Breast epithelium (tissue), 4 donors: ENCODE data around the gene CARD14. TPM values are rescaled to one million over a fixed set of nuclear protein-coding genes. Genes with fewer than 3 reads are reported as not detected.

Experiments used
- DNase-seq, 2 donors: peaks; one replicate each; pipeline ENCODE4 v3.0.0-alpha.2; 2019; ENCODE audit warnings: low spot score in 2 of 2
- H3K27ac ChIP-seq, 2 donors: fragments of 200-600 bp; sonication (generic) in 1 of 2; one replicate each; pipeline ENCODE4 v1.5.1; 2016 to 2019; ENCODE audit warnings: mild to moderate bottlenecking in 1 of 2
- H3K27me3 ChIP-seq, 2 donors: fragments of 200-600 bp; sonication (generic) in 1 of 2; one replicate each; pipeline versions ENCODE4 v1.5.1 to v1.6.0; 2017 to 2019; ENCODE audit warnings: control low read depth in 1 of 2, mild to moderate bottlenecking in 1 of 2
- H3K36me3 ChIP-seq: fragments of 200-600 bp; one replicate; pipeline ENCODE4 v1.5.1; 2019
- H3K4me1 ChIP-seq, 2 donors: fragments of 200-600 bp; sonication (generic); one replicate each; pipeline ENCODE4 v1.5.1; 2016 to 2019; ENCODE audit warnings: control low read depth in 1 of 2
- H3K4me3 ChIP-seq, 3 donors: fragments of 200-600 bp; sonication (generic); 1 replicate in 2 of 3; 2 replicates in 1 of 3; pipeline ENCODE4 v1.5.1; 2016 to 2019; ENCODE audit warnings: mild to moderate bottlenecking in 3 of 3, moderate library complexity in 2 of 3
- H3K9me3 ChIP-seq, 2 donors: fragments of 200-600 bp; sonication (generic) in 1 of 2; one replicate each; pipeline ENCODE4 v1.5.1; 2016 to 2019; ENCODE audit warnings: control low read depth in 1 of 2
- POLR2A ChIP-seq: fragments of 450-650 bp; IDR thresholded peaks from one replicate; pipeline ENCODE4 v1.6.1; 2016; ENCODE audit warnings: antibody characterized with exemption, mild to moderate bottlenecking, moderate library complexity
- POLR2AphosphoS5 ChIP-seq, 3 donors: sonication (generic); formaldehyde crosslinking; IDR thresholded peaks; one replicate each; pipeline ENCODE4 v1.6.1; 2017; ENCODE audit warnings: antibody characterized with exemption in 3 of 3
- intact Hi-C: fragments of 100-400 bp; cut with DNase I; formaldehyde crosslinking; loops from one replicate; pipeline ENCODE4 v1.15.1; 2023; ENCODE audit warnings: low total_unique reads
- total RNA-seq, 3 donors: library from RNA; depleted of rRNA; stranded (reverse); fragments of >200 nt; gene quantifications; one replicate each; pipeline ENCODE4 v1.1.0, GENCODE V29; 2016
- TF ChIP-seq, protein P1 (sequence below), 3 donors: fragments of 450-650 bp; IDR thresholded peaks; one replicate each; pipeline ENCODE4 v1.5.1; 2016 to 2017; ENCODE audit warnings: antibody characterized with exemption in 3 of 3, mild to moderate bottlenecking in 3 of 3, moderate library complexity in 3 of 3

Gene CARD14
- total RNA-seq, 3 donors from 2014 or later = 0.32 to 13.8 (median 9.4) TPM

DNA sequence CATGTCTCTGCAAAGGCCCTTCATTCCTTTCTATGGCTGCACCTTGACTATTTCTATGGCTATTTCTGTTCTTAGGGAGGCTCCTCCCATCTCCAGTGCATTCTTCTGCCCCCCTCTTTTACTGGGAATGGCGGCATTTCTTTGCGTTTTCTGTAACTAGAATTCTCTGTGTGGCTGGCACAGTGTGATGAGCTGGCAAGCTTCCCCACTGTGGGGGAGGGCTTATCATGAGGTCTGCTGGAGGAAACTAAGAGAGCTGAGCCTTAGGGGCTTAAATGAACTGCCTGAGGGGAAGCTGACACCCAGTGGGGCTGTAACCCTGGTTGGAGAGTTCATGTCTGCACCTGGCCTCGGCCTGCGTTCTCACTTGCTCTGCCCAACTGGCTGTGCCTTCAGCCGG is 1.5 kb upstream of the CARD14 start:
- H3K4me3 ChIP-seq = no peak overlapping the region
- no peak for DNase-seq
- TF ChIP-seq, protein P1, sequence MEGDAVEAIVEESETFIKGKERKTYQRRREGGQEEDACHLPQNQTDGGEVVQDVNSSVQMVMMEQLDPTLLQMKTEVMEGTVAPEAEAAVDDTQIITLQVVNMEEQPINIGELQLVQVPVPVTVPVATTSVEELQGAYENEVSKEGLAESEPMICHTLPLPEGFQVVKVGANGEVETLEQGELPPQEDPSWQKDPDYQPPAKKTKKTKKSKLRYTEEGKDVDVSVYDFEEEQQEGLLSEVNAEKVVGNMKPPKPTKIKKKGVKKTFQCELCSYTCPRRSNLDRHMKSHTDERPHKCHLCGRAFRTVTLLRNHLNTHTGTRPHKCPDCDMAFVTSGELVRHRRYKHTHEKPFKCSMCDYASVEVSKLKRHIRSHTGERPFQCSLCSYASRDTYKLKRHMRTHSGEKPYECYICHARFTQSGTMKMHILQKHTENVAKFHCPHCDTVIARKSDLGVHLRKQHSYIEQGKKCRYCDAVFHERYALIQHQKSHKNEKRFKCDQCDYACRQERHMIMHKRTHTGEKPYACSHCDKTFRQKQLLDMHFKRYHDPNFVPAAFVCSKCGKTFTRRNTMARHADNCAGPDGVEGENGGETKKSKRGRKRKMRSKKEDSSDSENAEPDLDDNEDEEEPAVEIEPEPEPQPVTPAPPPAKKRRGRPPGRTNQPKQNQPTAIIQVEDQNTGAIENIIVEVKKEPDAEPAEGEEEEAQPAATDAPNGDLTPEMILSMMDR (IDR thresholded peaks at IDR 0.05) = no peak
- TF ChIP-seq POLR2AphosphoS5 (IDR thresholded peaks at IDR 0.05) (no peak), POLR2A (no peak)
- intact Hi-C loops = no loop called here
- H3K4me1 ChIP-seq = no peaks in the 10 kb centered on the region
- H3K27me3 ChIP-seq = no peaks in the 10 kb centered on the region
- H3K36me3 ChIP-seq = no peaks in the 10 kb centered on the region
- H3K27ac ChIP-seq = peak overlapping the region in 1 of 2 donors; percentile 81
- no peaks in the 10 kb centered on the region for H3K9me3 ChIP-seq

DNA sequence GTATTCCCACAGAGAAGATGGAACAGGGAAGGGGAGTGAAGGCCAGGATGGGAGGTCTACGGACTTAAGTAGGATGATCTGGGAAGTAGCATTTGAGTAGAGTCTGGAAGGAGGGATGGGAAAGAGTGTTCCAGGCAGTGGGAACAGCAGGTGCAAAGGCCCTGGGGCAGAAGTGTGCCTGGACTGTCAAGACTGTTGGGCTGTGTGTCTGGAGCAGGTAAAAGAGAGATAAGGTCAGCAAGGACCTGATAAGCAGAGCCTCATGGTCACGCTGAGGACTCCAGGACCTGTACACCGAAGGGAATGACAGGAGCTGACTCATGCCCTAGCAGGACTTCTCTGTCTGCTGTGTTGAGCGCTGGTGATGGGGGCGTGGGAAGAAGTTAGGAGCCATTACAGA is 723 bp upstream of the CARD14 start:
- no peaks in the 10 kb centered on the region for H3K36me3 ChIP-seq
- intact Hi-C loops = no loop called here
- H3K4me3 ChIP-seq = no peak overlapping the region
- DNase-seq = no peak
- peak overlapping the region; percentile 81 to 89 for H3K27ac ChIP-seq
- H3K27me3 ChIP-seq = no peaks in the 10 kb centered on the region
- H3K9me3 ChIP-seq = no peaks in the 10 kb centered on the region
- H3K4me1 ChIP-seq = no peaks in the 10 kb centered on the region
- TF ChIP-seq POLR2AphosphoS5 (IDR thresholded peaks at IDR 0.05) (no peak), POLR2A (no peak)
- TF ChIP-seq, protein P1 (IDR thresholded peaks at IDR 0.05) = no peak

DNA sequence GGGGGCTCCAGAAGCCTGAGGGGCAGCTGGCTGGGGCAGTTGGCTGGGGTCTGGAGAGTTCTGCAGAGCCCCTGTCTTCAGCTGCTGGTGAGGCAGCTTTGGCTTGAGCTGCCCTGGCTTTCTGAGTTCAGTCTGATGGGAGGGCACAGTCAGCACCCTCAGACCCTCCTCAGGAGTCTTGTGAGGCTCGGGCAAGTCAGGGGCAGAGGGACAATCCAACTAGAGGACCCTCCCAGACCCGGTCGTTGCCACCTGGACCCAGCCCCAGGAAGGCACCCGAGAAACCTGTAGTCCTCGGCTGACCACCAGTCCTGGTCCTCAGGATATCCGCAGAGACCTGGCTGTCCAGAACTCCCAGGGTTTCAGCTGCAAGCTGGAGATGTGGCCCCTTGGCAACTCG is 1.9 kb downstream of the CARD14 start:
- intact Hi-C loops = no loop called here
- no peaks in the 10 kb centered on the region for H3K27me3 ChIP-seq
- no peak for DNase-seq
- no peak overlapping the region for H3K27ac ChIP-seq
- H3K9me3 ChIP-seq = no peaks in the 10 kb centered on the region
- no peaks in the 10 kb centered on the region for H3K4me1 ChIP-seq
- no peak overlapping the region for H3K4me3 ChIP-seq
- TF ChIP-seq POLR2AphosphoS5 (IDR thresholded peaks at IDR 0.05) (no peak), POLR2A (no peak)
- TF ChIP-seq, protein P1 (IDR thresholded peaks at IDR 0.05) = no peak
- H3K36me3 ChIP-seq = no peaks in the 10 kb centered on the region

DNA sequence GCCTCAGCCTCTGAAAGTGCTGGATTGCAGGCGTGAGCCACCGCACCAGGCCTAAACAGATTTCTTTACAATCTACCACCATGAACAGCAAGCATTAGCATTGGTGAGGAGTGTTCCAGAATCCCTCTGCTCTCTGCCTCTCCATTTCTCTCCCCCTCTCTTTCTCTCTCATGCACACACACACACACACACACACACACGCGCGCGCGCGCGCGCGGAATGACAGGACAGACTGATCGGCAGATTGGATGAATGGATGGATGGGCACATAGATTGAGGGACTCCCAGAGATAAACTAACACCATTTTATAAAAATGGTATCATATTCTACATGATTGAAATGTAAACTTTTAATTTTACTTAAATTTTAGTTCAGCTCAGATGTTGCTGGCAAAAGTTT is 3.3 kb downstream of the CARD14 start:
- no peak overlapping the region for H3K4me3 ChIP-seq
- no peak for TF ChIP-seq POLR2A
- TF ChIP-seq, protein P1 (IDR thresholded peaks at IDR 0.05) = no peak
- TF ChIP-seq POLR2AphosphoS5 (IDR thresholded peaks at IDR 0.05) = no peak
- H3K4me1 ChIP-seq = no peaks in the 10 kb centered on the region
- H3K27ac ChIP-seq = no peak overlapping the region
- intact Hi-C loops = no loop called here
- no peaks in the 10 kb centered on the region for H3K27me3 ChIP-seq
- DNase-seq = no peak
- H3K9me3 ChIP-seq = no peaks in the 10 kb centered on the region
- no peaks in the 10 kb centered on the region for H3K36me3 ChIP-seq

DNA sequence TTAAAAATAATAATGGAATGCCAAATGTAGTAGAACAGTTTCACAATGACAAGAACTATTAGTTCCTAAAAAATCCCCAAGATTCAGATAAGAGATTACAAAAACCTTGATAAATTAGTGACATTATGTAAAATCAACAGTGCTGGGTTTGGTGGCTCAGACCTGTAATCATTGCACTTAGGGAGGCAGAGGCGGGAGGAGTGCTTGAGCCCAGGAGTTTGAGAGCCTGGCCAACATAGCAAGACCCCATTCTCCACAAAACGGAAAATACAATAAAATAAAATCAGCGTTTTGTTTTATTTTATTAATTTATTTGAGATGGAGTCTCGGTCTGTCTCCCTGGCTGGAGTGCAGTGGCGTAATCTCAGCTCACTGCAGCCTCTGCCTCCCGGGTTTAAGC is 4.1 kb downstream of the CARD14 start:
- intact Hi-C loops = no loop called here
- no peak overlapping the region for H3K27ac ChIP-seq
- no peaks in the 10 kb centered on the region for H3K4me1 ChIP-seq
- H3K27me3 ChIP-seq = no peaks in the 10 kb centered on the region
- DNase-seq = no peak
- no peak for TF ChIP-seq POLR2AphosphoS5 (IDR thresholded peaks at IDR 0.05)
- no peak for TF ChIP-seq POLR2A
- TF ChIP-seq, protein P1 (IDR thresholded peaks at IDR 0.05) = no peak
- H3K36me3 ChIP-seq = no peaks in the 10 kb centered on the region
- H3K9me3 ChIP-seq = no peaks in the 10 kb centered on the region
- no peak overlapping the region for H3K4me3 ChIP-seq
